Glutamatergic neuron (in vitro differentiated cells): ENCODE results near the gene AKAP7. TPM values are rescaled to one million over a fixed set of nuclear protein-coding genes. Genes with fewer than 3 reads are reported as not detected.

Experiments used
- DNase-seq: peaks from one replicate; pipeline ENCODE4 v3.0.0; 2022
- H3K27ac Mint-ChIP-seq: one replicate; pipeline ENCODE4 v1.8.0; 2020; ENCODE audit warnings: mild to moderate bottlenecking, mixed read lengths, inconsistent platforms; ENCODE audit not compliant: unreplicated experiment
- H3K27me3 Mint-ChIP-seq: one replicate; pipeline ENCODE4 v1.8.0; 2020; ENCODE audit warnings: mild to moderate bottlenecking, moderate library complexity, mixed read lengths, inconsistent platforms; ENCODE audit not compliant: unreplicated experiment
- H3K36me3 Mint-ChIP-seq: one replicate; pipeline ENCODE4 v1.8.0; 2020; ENCODE audit warnings: mild to moderate bottlenecking, mixed read lengths, inconsistent platforms; ENCODE audit not compliant: unreplicated experiment
- H3K4me1 Mint-ChIP-seq: one replicate; pipeline ENCODE4 v1.8.0; 2020; ENCODE audit warnings: mild to moderate bottlenecking, low read depth, mixed read lengths, inconsistent platforms; ENCODE audit not compliant: unreplicated experiment
- H3K4me3 Mint-ChIP-seq: one replicate; pipeline ENCODE4 v1.8.0; 2020; ENCODE audit warnings: mild to moderate bottlenecking, mixed read lengths, inconsistent platforms; ENCODE audit not compliant: unreplicated experiment
- H3K9me3 Mint-ChIP-seq: one replicate; pipeline ENCODE4 v1.8.0; 2020; ENCODE audit warnings: mild to moderate bottlenecking, moderate library complexity, mixed read lengths, inconsistent platforms; ENCODE audit not compliant: unreplicated experiment
- CTCF ChIP-seq: fragments of 200-600 bp; sonication (generic); IDR thresholded peaks from one replicate; pipeline ENCODE4 v1.5.0; 2021; ENCODE audit not compliant: partially characterized antibody, unreplicated experiment
- total RNA-seq: library from RNA; stranded (reverse); fragmentation: NEBNext Ultra II Directional; extraction: Animal tissue kit (Norgen Biotek cat#: 25700); gene quantifications from one replicate; pipeline ENCODE4 v1.2.1, GENCODE V29; 2021; ENCODE audit not compliant: unreplicated experiment

AKAP7 gene
- total RNA-seq, 1 donor from 2014 or later, result 5.3 TPM

DNA sequence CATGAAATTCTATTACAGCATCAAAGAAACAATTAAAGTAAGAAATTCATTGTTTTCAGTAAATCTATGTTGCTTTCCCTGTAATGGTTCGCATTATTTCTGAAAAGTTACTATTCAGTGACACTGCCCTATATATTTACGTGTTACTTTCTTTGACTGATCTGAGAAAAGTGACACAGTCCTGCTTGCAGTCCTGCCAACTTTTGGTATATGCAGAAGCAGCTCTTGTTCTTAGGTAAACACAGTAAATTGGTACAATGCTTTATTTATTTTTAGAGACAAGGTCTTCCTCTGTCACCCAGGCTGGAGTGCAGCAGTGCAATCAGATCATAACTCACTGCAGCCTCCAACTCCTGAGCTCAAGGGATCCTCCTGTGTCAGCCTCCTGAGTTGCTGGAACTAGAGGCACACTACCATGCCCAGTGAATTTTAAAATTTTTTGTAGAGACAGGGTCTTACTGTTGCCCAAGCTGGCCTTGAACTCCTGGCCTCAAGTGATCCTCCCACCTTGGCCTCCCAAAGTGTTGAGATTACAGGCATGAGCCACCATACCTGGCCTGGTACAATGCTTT, 151.3 kb downstream of the AKAP7 start:
- Mint-ChIP-seq H3K27ac (no peak overlapping the region), H3K27me3 (no peaks in the 10 kb centered on the region), H3K4me1 (peaks cover 2% of the 10 kb centered on the region), H3K36me3 (no peaks in the 10 kb centered on the region), H3K4me3 (no peak overlapping the region), H3K9me3 (no peaks in the 10 kb centered on the region)
- no peak for DNase-seq
- no peak for TF ChIP-seq CTCF

DNA sequence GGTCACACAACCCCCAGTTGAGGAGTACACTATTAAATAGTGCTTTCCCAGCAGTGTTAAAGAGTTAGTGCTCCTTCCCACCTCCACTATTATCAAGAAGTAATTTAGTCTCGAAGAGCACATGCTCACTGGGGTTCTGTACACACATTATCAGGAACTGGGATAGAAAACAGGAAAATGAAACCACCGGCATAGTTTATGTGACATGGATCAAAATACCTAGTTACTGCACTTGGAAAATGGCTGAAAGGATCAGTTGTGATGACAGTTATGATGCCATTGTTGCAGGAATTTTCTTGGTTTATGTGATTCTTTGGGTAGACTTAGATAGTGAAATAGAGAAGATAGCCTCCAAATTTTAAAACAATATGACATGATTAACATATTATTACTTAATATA, 152.9 kb downstream of the AKAP7 start:
- H3K4me3 Mint-ChIP-seq, result no peak overlapping the region
- DNase-seq, result no peak
- no peak overlapping the region for H3K27ac Mint-ChIP-seq
- H3K36me3 Mint-ChIP-seq, result no peaks in the 10 kb centered on the region
- peaks cover 11% of the 10 kb centered on the region for H3K4me1 Mint-ChIP-seq
- TF ChIP-seq CTCF, result no peak
- H3K9me3 Mint-ChIP-seq, result no peaks in the 10 kb centered on the region
- no peaks in the 10 kb centered on the region for H3K27me3 Mint-ChIP-seq

GRCh38 chr6:131290955-131291354, 155.7 kb downstream of the AKAP7 start:
- DNase-seq, result no peak
- H3K36me3 Mint-ChIP-seq, result no peaks in the 10 kb centered on the region
- H3K4me1 Mint-ChIP-seq, result peaks cover 11% of the 10 kb centered on the region
- no peaks in the 10 kb centered on the region for H3K9me3 Mint-ChIP-seq
- H3K27me3 Mint-ChIP-seq, result peaks cover 2% of the 10 kb centered on the region
- no peak overlapping the region for H3K4me3 Mint-ChIP-seq
- no peak for TF ChIP-seq CTCF
- no peak overlapping the region for H3K27ac Mint-ChIP-seq

DNA sequence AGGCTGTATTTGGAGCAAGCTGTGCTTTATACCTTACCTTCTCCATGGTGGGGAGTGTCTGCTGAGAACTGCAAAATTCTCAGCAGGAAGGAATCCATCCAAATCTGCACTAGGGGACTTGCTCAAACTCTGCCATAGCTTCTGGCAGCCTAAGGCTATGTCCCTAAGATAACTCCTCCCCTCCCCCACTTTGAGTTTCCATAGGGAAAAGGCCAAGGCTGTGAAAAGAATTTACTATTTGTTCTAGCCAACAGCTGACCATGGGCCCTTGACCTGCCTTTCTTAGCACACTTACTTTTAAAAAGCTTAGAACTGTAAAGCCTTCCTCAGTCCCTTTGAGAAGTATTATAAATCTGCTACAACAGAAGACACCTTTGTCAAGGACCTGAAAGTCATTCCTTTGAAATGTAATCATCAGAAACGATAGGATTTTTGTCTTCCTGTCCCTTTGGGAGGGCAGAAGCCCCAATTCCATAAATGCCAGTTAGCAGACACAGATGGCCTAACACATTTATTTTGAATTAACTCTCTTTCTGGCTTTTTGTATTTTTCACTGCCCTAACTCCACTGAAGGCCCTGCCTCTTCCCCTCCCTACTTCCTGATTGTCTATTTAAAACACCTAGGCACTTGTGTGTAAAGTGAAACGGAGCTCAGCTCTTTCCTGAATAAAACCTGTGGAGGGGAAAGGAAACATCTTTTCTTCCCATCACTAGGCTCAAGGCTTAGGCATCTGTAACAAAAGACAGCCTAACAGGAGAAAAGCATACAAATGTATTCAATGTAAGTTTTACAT, 157.1 kb downstream of the AKAP7 start:
- H3K36me3 Mint-ChIP-seq, result no peaks in the 10 kb centered on the region
- peak overlapping the region; percentile 38 for H3K27ac Mint-ChIP-seq
- no peak for DNase-seq
- peaks cover 11% of the 10 kb centered on the region for H3K4me1 Mint-ChIP-seq
- H3K27me3 Mint-ChIP-seq, result peaks cover 2% of the 10 kb centered on the region
- no peaks in the 10 kb centered on the region for H3K9me3 Mint-ChIP-seq
- TF ChIP-seq CTCF, result no peak
- H3K4me3 Mint-ChIP-seq, result peak overlapping the region; percentile 59

GRCh38 chr6:131293472-131293911, 158.2 kb downstream of the AKAP7 start:
- DNase-seq, result no peak
- peaks cover 2% of the 10 kb centered on the region for H3K27me3 Mint-ChIP-seq
- TF ChIP-seq CTCF, result no peak
- H3K4me1 Mint-ChIP-seq, result peaks cover 11% of the 10 kb centered on the region
- H3K9me3 Mint-ChIP-seq, result no peaks in the 10 kb centered on the region
- H3K4me3 Mint-ChIP-seq, result no peak overlapping the region
- no peak overlapping the region for H3K27ac Mint-ChIP-seq
- H3K36me3 Mint-ChIP-seq, result no peaks in the 10 kb centered on the region
